HG02852 (cell line): ENCODE data around the gene CYLC2.

Source experiments
- ATAC-seq: cut with Tn5 transposase; IDR thresholded peaks from one replicate; pipeline ENCODE4 v1.9.1; 2021; ENCODE audit warnings: mild to moderate bottlenecking, moderate library complexity; ENCODE audit not compliant: unreplicated experiment

Gene CYLC2, protein sequence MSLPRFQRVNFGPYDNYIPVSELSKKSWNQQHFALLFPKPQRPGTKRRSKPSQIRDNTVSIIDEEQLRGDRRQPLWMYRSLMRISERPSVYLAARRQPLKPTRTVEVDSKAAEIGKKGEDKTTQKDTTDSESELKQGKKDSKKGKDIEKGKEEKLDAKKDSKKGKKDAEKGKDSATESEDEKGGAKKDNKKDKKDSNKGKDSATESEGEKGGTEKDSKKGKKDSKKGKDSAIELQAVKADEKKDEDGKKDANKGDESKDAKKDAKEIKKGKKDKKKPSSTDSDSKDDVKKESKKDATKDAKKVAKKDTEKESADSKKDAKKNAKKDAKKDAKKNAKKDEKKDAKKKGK

GRCh38 chr9:102995033-102995432 lies at the start of gene CYLC2:
TSS of gene CYLC2 (plus strand) at chr9:102995333. CDS start at chr9:102995381, 48 bp downstream.
- ATAC-seq = no peak

GRCh38 chr9:102950346-102950745 lies 44.8 kb upstream of the CYLC2 start:
- no peak for ATAC-seq

DNA sequence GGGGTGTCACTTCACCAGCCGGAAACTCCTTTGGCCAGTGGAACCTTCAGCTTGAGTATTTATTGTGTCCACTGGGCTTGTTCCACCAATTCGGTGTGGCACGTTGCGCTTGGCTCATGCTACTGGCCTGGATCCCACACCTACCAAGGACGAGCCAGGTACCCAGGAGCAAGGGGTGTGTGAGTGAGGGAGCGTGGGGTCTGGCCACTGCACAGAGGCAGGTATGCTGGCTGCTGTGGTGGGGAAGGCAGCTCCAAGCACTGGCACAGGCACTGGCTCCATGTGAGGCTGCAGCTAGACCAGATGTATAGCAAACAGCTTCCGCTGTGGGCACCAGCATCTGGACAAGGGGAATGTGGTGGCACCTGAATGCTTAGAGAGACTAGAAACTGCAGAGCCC lies 28.1 kb upstream of the CYLC2 start:
- no peak for ATAC-seq

GRCh38 chr9:102967979-102968378 lies 27.2 kb upstream of the CYLC2 start:
- ATAC-seq = no peak

DNA sequence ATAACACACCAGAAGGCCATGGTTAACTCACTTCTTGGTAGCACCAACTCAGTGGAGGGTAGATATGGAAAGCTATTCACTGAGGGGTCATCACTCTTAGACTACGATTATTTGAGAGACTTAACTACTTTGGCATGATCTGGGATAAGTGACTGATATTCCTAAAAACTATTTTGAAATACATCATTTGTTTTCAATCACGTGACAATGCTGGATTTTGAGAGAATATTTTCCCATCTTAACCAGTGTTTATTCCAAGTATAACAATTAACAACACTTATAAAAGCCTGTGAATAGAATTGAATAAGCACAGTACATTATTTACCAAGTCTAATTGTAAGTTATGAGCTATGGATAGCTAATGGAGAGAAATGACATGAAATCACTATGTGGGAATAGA lies 22.4 kb upstream of the CYLC2 start:
- ATAC-seq = no peak

GRCh38 chr9:102974530-102974929 lies 20.6 kb upstream of the CYLC2 start:
- ATAC-seq = no peak

GRCh38 chr9:102975251-102975650 lies 19.9 kb upstream of the CYLC2 start:
- ATAC-seq = no peak

DNA sequence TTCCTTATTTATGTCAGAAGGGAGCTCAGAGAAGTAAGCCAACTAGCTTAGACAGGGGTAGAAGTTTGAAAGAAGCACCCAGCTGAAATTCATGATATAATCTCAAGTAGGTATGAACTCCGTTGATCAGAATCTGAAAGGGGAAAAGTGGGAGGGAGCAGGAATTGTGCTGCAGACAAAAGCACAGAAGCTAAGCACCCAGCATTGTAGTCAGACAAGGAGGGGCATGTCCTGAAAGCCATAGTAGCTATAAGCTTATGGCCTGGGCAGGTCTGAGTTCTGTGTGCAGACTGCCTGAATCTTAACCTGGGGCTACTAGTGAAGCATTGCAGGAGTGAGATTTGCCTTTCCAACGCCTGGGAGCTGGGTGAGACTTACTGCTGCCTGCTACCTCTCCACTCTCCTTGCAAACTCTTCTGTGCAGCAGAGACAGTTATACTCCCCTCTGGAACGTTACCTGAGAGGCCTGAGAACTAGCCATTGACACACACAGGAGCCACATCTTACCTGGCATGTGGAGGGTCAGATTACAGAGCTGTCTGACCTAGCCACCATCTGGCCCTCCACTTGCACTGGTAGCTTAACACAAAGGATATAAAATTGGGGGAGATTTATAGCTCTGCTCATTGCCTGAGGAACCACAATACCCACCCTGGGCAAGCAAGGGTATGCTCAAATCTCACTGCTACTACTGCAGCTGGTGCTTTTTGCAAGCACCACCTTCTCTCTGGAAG lies 9.8 kb upstream of the CYLC2 start:
- no peak for ATAC-seq

DNA sequence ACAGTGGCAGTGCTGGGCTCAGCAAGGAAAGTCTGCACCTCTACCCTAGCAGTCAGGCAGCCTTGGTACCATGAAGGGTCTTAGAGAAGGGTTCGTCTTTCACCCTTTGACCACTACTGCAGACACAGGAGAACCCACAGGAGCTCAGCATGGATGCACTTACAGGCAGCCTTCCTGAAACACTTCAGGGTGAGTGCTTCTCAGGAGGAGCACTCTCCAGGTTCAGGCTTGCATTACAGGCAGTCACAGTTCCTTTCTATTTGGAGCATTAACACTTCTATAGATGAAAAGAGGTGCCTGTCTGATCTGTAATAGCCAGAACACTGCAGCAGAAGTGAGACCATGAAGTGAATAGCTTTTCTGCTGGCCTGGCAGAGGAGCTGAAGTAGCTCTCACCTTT lies 8.7 kb upstream of the CYLC2 start:
- no peak for ATAC-seq

DNA sequence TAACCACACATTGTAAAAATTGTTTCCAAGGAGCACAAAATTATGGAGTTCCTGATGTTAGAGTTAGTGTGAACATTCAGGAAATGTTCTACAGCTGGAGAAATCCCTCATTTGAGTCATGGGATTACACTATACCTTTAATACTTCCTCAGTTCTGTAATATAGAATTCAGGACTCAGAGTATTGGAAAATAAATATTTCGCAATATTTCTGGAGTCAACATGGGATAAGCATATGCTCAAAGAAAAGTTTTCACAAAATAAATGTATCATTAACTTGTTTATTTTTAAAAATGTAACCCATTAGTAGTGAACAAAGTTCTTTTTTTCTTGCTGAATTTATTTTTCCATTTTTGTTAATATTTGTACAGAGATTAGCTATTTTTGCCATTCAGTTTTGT lies 8.6 kb downstream of the CYLC2 start:
- ATAC-seq = no peak

DNA sequence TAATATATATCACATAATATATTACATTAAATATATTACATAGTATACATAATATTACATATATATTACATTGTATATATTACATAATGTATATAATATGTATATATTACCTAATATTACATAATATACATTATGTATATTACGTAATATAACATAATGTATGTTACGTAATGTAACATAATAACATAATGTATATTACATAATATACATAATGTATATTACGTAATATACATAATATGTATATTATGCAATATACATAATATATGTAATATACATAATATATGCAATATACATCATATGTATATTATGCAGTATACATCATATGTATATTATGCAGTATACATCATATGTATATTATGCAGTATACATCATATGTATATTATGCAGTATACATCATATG lies 19.1 kb downstream of the CYLC2 start:
- no peak for ATAC-seq

- ATAC-seq = no peak
These were observed 30.7 kb downstream of the CYLC2 start for GRCh38 chr9:103025796-103026195.

GRCh38 chr9:103037508-103038477 lies 42.7 kb downstream of the CYLC2 start:
- ATAC-seq = no peak

DNA sequence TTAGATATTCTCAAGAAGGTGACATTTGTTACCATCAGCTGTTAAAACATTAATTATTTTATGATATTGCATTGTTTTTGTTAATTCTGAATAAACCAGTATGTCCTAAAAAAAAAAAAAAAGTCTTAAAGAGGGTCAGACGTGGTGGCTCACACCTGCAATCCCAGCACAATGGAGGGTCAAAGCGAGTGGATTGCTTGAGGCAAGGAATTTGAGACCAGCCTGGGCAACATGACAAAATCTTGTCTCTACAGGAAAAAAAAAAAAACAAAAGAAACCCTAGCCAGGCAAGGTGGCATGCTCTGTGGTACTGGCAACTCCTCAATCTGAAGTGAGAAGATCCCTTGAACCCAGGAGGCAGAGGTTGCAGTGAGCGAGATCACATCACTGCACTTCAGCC lies 46.8 kb downstream of the CYLC2 start:
- ATAC-seq = no peak
